GM12892 (cell line): ENCODE measurements around the gene PPP2R5C.

ENCODE experiments used
- POLR2A ChIP-seq: IDR thresholded peaks from 2 replicates; pipeline ENCODE4 v1.6.1; 2011; ENCODE audit warnings: low read depth, low read length, control low read depth
- POLR2AphosphoS5 ChIP-seq: IDR thresholded peaks from 2 replicates; pipeline ENCODE4 v1.6.1; 2011; ENCODE audit warnings: low read depth, low read length, control low read depth

DNA sequence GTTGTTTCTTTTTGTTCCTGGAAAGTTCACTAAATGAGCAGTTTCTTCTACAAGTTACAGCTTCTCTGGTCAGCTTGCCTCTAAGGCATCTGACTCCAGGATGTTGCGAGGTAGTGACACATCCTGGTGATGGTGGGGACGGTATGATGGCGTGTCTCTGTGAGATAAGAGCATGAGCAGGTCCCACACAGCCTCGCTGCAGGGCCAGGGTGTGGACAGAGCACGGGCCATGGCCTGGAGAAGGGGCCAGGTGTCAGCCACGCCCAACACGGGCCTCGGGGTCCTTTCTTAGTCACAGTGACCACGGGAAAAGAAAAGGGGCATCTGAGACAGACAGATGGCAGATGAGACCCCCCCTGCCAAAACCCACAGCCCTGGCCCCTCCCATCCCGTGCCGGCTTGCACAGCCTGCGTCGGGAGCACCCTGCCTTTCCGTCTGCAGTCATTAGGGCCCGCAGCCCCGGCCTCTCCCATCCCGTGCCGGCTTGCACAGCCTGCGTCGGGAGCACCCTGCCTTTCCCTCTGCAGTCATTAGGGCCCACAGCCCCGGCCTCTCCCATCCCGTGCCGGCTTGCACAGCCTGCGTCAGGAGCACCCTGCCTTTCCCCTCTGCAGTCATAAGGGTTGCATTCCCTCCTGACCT lies 123.5 kb downstream of the PPP2R5C start:
- TF ChIP-seq POLR2A (no peak), POLR2AphosphoS5 (no peak)
